ENCODE results near the gene GLRA3. TPM values are rescaled to one million over a fixed set of nuclear protein-coding genes. Genes with fewer than 3 reads are reported as not detected.

GLRA3 gene
- total and polyA plus RNA-seq, 2 donors (not counting 3 experiments of a cell fraction or from before 2014, with no cell fraction given): not detected

GRCh38 chr4:174591243-174592021 is 237.6 kb downstream of the GLRA3 start:
- peaks cover 2% of the 10 kb centered on the region for H3K9me3 ChIP-seq (replicated peaks; ENCODE audit: control insufficient read depth, insufficient read depth, low read length)
- no peak overlapping the region for H3K9ac ChIP-seq (replicated peaks; ENCODE audit: extremely low read depth, insufficient read depth, low read length)
- no peak overlapping the region for H3K4me2 ChIP-seq (ENCODE audit: insufficient read depth, low read length)
- no peak overlapping the region for H3K27ac ChIP-seq (ENCODE audit: insufficient read depth, low read depth, low read length)
- ChIA-PET CTCF (no interaction called here), POLR2A (no interaction called here)
- intact Hi-C loops (cut with micrococcal nuclease): no loop called here
- dilution Hi-C loops (cut with MboI; ENCODE audit: extremely low pct_ligation_motif_present, low sequenced_read_pairs): no loop called here
- FAIRE-seq (no peak), DNase-seq (ENCODE audit: low read depth, low spot score) (no peak)
- H3K4me3 ChIP-seq (replicated peaks in 1 of 3; ENCODE audit: insufficient read depth in 1 of 3, low read depth in 1 of 3, low read length in 3 of 3): no peak overlapping the region
- no peaks in the 10 kb centered on the region for H3K9me1 ChIP-seq (replicated peaks; ENCODE audit: control insufficient read depth, extremely low read depth, insufficient read depth, low read length)
- no peaks in the 10 kb centered on the region for H4K20me1 ChIP-seq (replicated peaks; ENCODE audit: control insufficient read depth, extremely low read depth, insufficient read depth, low read length)
- H3K36me3 ChIP-seq (ENCODE audit: control insufficient read depth in 2 of 2, extremely low read depth in 1 of 2, insufficient read depth in 2 of 2, low read length in 2 of 2): no peaks in the 10 kb centered on the region
- H3K79me2 ChIP-seq (ENCODE audit: control insufficient read depth, insufficient read depth, low read length): no peaks in the 10 kb centered on the region
- no TSS peak for BruUV-seq (replicated peaks)
- H3K4me1 ChIP-seq (ENCODE audit: control insufficient read depth, extremely low read depth, insufficient read depth, low read length): no peaks in the 10 kb centered on the region
- H2AFZ ChIP-seq (ENCODE audit: low read depth, low read length): no peak overlapping the region
- TF ChIP-seq POLR2AphosphoS5 (IDR thresholded peaks at IDR 0.05; ENCODE audit: insufficient read depth, low read depth, low read length): no peak
- no peak for TF ChIP-seq POLR2A (IDR thresholded peaks at IDR 0.05; ENCODE audit: low read depth, low read length)
- H3K27me3 ChIP-seq (ENCODE audit: control insufficient read depth in 2 of 2, insufficient read depth in 2 of 2, low read length in 2 of 2): no peaks in the 10 kb centered on the region

GRCh38 chr4:174590336-174590735 is 238.7 kb downstream of the GLRA3 start:
- H3K4me2 ChIP-seq (ENCODE audit: insufficient read depth, low read length): no peak overlapping the region
- peaks cover 3% of the 10 kb centered on the region for H3K9me3 ChIP-seq (replicated peaks; ENCODE audit: control insufficient read depth, insufficient read depth, low read length)
- dilution Hi-C loops (cut with MboI; ENCODE audit: extremely low pct_ligation_motif_present, low sequenced_read_pairs) (no loop called here), intact Hi-C loops (cut with micrococcal nuclease) (no loop called here)
- no peak for TF ChIP-seq EZH2 (IDR thresholded peaks at IDR 0.05; ENCODE audit: borderline replicate concordance, low read depth, low read length, severe bottlenecking)
- no peak for TF ChIP-seq MYC (IDR thresholded peaks at IDR 0.05; ENCODE audit: low read depth, low read length)
- no peak for TF ChIP-seq MAX (IDR thresholded peaks at IDR 0.05; ENCODE audit: insufficient read depth, insufficient read length)
- no peaks in the 10 kb centered on the region for H4K20me1 ChIP-seq (replicated peaks; ENCODE audit: control insufficient read depth, extremely low read depth, insufficient read depth, low read length)
- no peak overlapping the region for H3K4me3 ChIP-seq (replicated peaks in 1 of 3; ENCODE audit: insufficient read depth in 1 of 3, low read depth in 1 of 3, low read length in 3 of 3)
- no peaks in the 10 kb centered on the region for H3K9me1 ChIP-seq (replicated peaks; ENCODE audit: control insufficient read depth, extremely low read depth, insufficient read depth, low read length)
- H3K27me3 ChIP-seq (ENCODE audit: control insufficient read depth in 2 of 2, insufficient read depth in 2 of 2, low read length in 2 of 2): no peaks in the 10 kb centered on the region
- no peak overlapping the region for H3K9ac ChIP-seq (replicated peaks; ENCODE audit: extremely low read depth, insufficient read depth, low read length)
- FAIRE-seq (no peak), DNase-seq (ENCODE audit: low read depth, low spot score) (no peak)
- no peaks in the 10 kb centered on the region for H3K36me3 ChIP-seq (ENCODE audit: control insufficient read depth in 2 of 2, extremely low read depth in 1 of 2, insufficient read depth in 2 of 2, low read length in 2 of 2)
- no peak overlapping the region for H2AFZ ChIP-seq (ENCODE audit: low read depth, low read length)
- ChIA-PET CTCF (no interaction called here), POLR2A (no interaction called here)
- H3K4me1 ChIP-seq (ENCODE audit: control insufficient read depth, extremely low read depth, insufficient read depth, low read length): no peaks in the 10 kb centered on the region
- BruUV-seq (replicated peaks): no TSS peak
- H3K27ac ChIP-seq (ENCODE audit: insufficient read depth, low read depth, low read length): no peak overlapping the region
- no peaks in the 10 kb centered on the region for H3K79me2 ChIP-seq (ENCODE audit: control insufficient read depth, insufficient read depth, low read length)

Other genes with a start within 250 kb of the GLRA3 start
- not detected in 2 replicates for gene ADAM29, start 89.1 kb upstream of the GLRA3 start, total RNA-seq
- not detected in 2 replicates for gene ADAM29, start 89.1 kb upstream of the GLRA3 start, polyA plus RNA-seq